Activated CD8-positive, alpha-beta T cell treated with anti-CD3 and anti-CD28 coated beads, Interleukin-2, amount 10 ng/mL, durations not matched to agents 7 days and 5 days (primary cell): ENCODE data around the gene GPD1. TPM values are rescaled to one million over a fixed set of nuclear protein-coding genes. Genes with fewer than 3 reads are reported as not detected.
A peak's percentile ranks its signal among the peaks of the same experiment; 100 is the strongest.

Experiments
- ATAC-seq: fragments of 150-1000 bp; cut with Tn5 transposase; one replicate; pipeline ENCODE4 v1.10.0; 2021; ENCODE audit warnings: moderate library complexity
- CTCF ChIA-PET: fragments of 350-600 bp; sonication (Branson Sonifier 250); formaldehyde crosslinking; loops from one replicate; lab custom pipeline; 2021; ENCODE audit warnings: antibody characterized with exemption; lab: Charles Lee
- POLR2A ChIA-PET: fragments of 350-600 bp; sonication (Branson Sonifier 250); formaldehyde crosslinking; loops from one replicate; lab custom pipeline; 2021; ENCODE audit warnings: antibody characterized with exemption; lab: Charles Lee
- DNase-seq: peaks from one replicate; pipeline ENCODE4 v3.0.0-alpha.2; 2020
- H3K27ac Mint-ChIP-seq: one replicate; pipeline ENCODE4 v1.8.0; 2021; ENCODE audit warnings: mild to moderate bottlenecking, mixed read lengths
- H3K27me3 Mint-ChIP-seq: one replicate; pipeline ENCODE4 v1.8.0; 2021; ENCODE audit warnings: low read depth, mixed read lengths
- H3K36me3 Mint-ChIP-seq: one replicate; pipeline ENCODE4 v1.8.0; 2021; ENCODE audit warnings: low read depth, mixed read lengths
- H3K4me1 Mint-ChIP-seq: one replicate; pipeline ENCODE4 v1.8.0; 2021; ENCODE audit warnings: low read depth, mixed read lengths
- H3K4me3 Mint-ChIP-seq: one replicate; pipeline ENCODE4 v1.8.0; 2021; ENCODE audit warnings: mild to moderate bottlenecking, mixed read lengths
- H3K9me3 Mint-ChIP-seq: one replicate; pipeline ENCODE4 v1.8.0; 2022; ENCODE audit warnings: mixed read lengths; ENCODE audit not compliant: insufficient read depth
- total RNA-seq, 2 experiments: library from RNA; stranded (reverse); gene quantifications; one replicate each; pipeline ENCODE4 v1.2.3, GENCODE V29; 2021

GPD1 gene
- total RNA-seq, 2 experiments from 2014 or later: 0.23 to 0.82 TPM

GRCh38 chr12:50110762-50111351, 7.0 kb downstream of the GPD1 start:
- no peaks in the 10 kb centered on the region for H3K9me3 Mint-ChIP-seq
- POLR2A ChIA-PET: interaction anchor here (0.8 to 4.0 kb wide), 8 partner anchors 11 to 172 kb away, joined by 3 to 44 read pairs (median 10); partner anchors contain the start of genes CERS5, LIMA1, RACGAP1 and SMARCD1
- H3K4me1 Mint-ChIP-seq: peaks cover 33% of the 10 kb centered on the region
- H3K27me3 Mint-ChIP-seq: no peaks in the 10 kb centered on the region
- H3K36me3 Mint-ChIP-seq: peaks cover 15% of the 10 kb centered on the region
- H3K27ac Mint-ChIP-seq: peak overlapping the region; percentile 99
- ATAC-seq (no peak), DNase-seq (no peak)
- CTCF ChIA-PET: interaction anchor here (0.7 to 7.0 kb wide), 52 partner anchors 8 to 918 kb away, joined by 3 to 144 read pairs (median 6); partner anchors contain the start of genes CERS5, FAM186A, GPD1 and LIMA1
- H3K4me3 Mint-ChIP-seq: peak overlapping the region; percentile 95

- Mint-ChIP-seq H3K36me3 (peaks cover 18% of the 10 kb centered on the region), H3K4me1 (peaks cover 34% of the 10 kb centered on the region), H3K9me3 (no peaks in the 10 kb centered on the region), H3K27ac (peak overlapping the region; percentile 99), H3K4me3 (peak overlapping the region; percentile 95), H3K27me3 (no peaks in the 10 kb centered on the region)
- POLR2A ChIA-PET: interaction anchor here (0.9 to 4.0 kb wide), 14 partner anchors 8 to 172 kb away, joined by 3 to 44 read pairs (median 6); partner anchors contain the start of genes CERS5, GPD1, LIMA1 and RACGAP1
- DNase-seq: no peak
- ATAC-seq: no peak
- CTCF ChIA-PET: interaction anchor here (0.6 to 7.0 kb wide), 54 partner anchors 9 to 918 kb away, joined by 3 to 144 read pairs (median 6); partner anchors contain the start of genes CERS5, DIP2B, FAM186A and GPD1
Measured at GRCh38 chr12:50111395-50111692, 7.5 kb downstream of the GPD1 start.

- ChIA-PET CTCF (interaction anchor here (0.6 to 7.0 kb wide), 61 partner anchors 10 to 971 kb away, joined by 3 to 144 read pairs (median 5); partner anchors contain the start of genes CERS5, CSRNP2, DIP2B and FAM186A), POLR2A (interaction anchor here (0.6 to 4.0 kb wide), 26 partner anchors 9 to 1703 kb away, joined by 3 to 44 read pairs (median 4); partner anchors contain the start of genes CERS5, GPD1, LIMA1 and RACGAP1)
- Mint-ChIP-seq H3K9me3 (no peaks in the 10 kb centered on the region), H3K4me3 (peak within 1 kb of the TSS; percentile 95), H3K36me3 (peaks cover 24% of the 10 kb centered on the region), H3K4me1 (peaks cover 39% of the 10 kb centered on the region), H3K27ac (peak within 1 kb of the TSS; percentile 99), H3K27me3 (no peaks in the 10 kb centered on the region)
- ATAC-seq (peak; percentile 91), DNase-seq (peak; percentile 99)
Measured at GRCh38 chr12:50111693-50112455, 8.1 kb downstream of the GPD1 start, which contains the start of gene COX14. Gene COX14 (plus strand): TSS chr12:50112236. CDS start chr12:50120044, 7,808 bp downstream.

GRCh38 chr12:50112456-50113218, 8.8 kb downstream of the GPD1 start:
- ChIA-PET POLR2A (interaction anchor here (0.6 to 4.0 kb wide), 26 partner anchors 9 to 1703 kb away, joined by 3 to 44 read pairs (median 4); partner anchors contain the start of genes CERS5, GPD1, LIMA1 and RACGAP1), CTCF (interaction anchor here (0.6 to 7.0 kb wide), 36 partner anchors 11 to 392 kb away, joined by 3 to 144 read pairs (median 14); partner anchors contain the start of genes CERS5, DIP2B, GPD1 and LIMA1)
- DNase-seq (no peak), ATAC-seq (no peak)
- Mint-ChIP-seq H3K27ac (peak overlapping the region; percentile 99), H3K27me3 (no peaks in the 10 kb centered on the region), H3K9me3 (no peaks in the 10 kb centered on the region), H3K4me3 (peak overlapping the region; percentile 95), H3K36me3 (peaks cover 28% of the 10 kb centered on the region), H3K4me1 (peaks cover 40% of the 10 kb centered on the region)

GRCh38 chr12:50117057-50117622, 13.3 kb downstream of the GPD1 start:
- CTCF ChIA-PET: interaction anchor here (0.8 to 3.2 kb wide), 3 partner anchors 15 to 150 kb away, joined by 3 to 15 read pairs (median 6); no protein-coding TSS in a partner anchor
- no peak for DNase-seq
- ATAC-seq: no peak
- Mint-ChIP-seq H3K36me3 (peaks cover 40% of the 10 kb centered on the region), H3K4me1 (peaks cover 26% of the 10 kb centered on the region), H3K9me3 (no peaks in the 10 kb centered on the region), H3K4me3 (no peak overlapping the region), H3K27ac (no peak overlapping the region), H3K27me3 (no peaks in the 10 kb centered on the region)
- POLR2A ChIA-PET: interaction anchor here (0.9 kb wide), 1 partner anchor 8 kb away, joined by 3 read pairs; no protein-coding TSS in a partner anchor

GRCh38 chr12:50119387-50119786, 15.6 kb downstream of the GPD1 start:
- Mint-ChIP-seq H3K4me3 (no peak overlapping the region), H3K27me3 (no peaks in the 10 kb centered on the region), H3K4me1 (peaks cover 14% of the 10 kb centered on the region), H3K9me3 (no peaks in the 10 kb centered on the region), H3K36me3 (peaks cover 44% of the 10 kb centered on the region), H3K27ac (no peak overlapping the region)
- DNase-seq (no peak), ATAC-seq (no peak)
- CTCF ChIA-PET: interaction anchor here (0.8 to 3.2 kb wide), 4 partner anchors 9 to 63 kb away, joined by 3 to 15 read pairs (median 4); no protein-coding TSS in a partner anchor
- POLR2A ChIA-PET: no interaction called here

GRCh38 chr12:50120521-50120920, 16.7 kb downstream of the GPD1 start:
- Mint-ChIP-seq H3K36me3 (peaks cover 40% of the 10 kb centered on the region), H3K4me1 (peaks cover 17% of the 10 kb centered on the region), H3K4me3 (no peak overlapping the region), H3K9me3 (no peaks in the 10 kb centered on the region), H3K27ac (no peak overlapping the region), H3K27me3 (no peaks in the 10 kb centered on the region)
- DNase-seq (no peak), ATAC-seq (no peak)
- POLR2A ChIA-PET: interaction anchor here (0.7 to 4.6 kb wide), 2 partner anchors 9 to 80 kb away, joined by 3 to 27 read pairs; partner anchors contain the start of gene COX14
- CTCF ChIA-PET: interaction anchor here (10.7 kb wide), 1 partner anchor 9 kb away, joined by 114 read pairs; the partner anchor contains the start of gene COX14

- Mint-ChIP-seq H3K27me3 (no peaks in the 10 kb centered on the region), H3K36me3 (peaks cover 40% of the 10 kb centered on the region)
- ATAC-seq: no peak
Measured at GRCh38 chr12:50120953-50121352, 17.1 kb downstream of the GPD1 start.

GRCh38 chr12:50121641-50122040, 17.8 kb downstream of the GPD1 start:
- H3K4me3 Mint-ChIP-seq: no peak overlapping the region
- peak overlapping the region; percentile 5 for H3K27ac Mint-ChIP-seq
- ChIA-PET POLR2A (interaction anchor here (4.6 kb wide), 1 partner anchor 10 kb away, joined by 27 read pairs; the partner anchor contains the start of gene COX14), CTCF (interaction anchor here (10.7 kb wide), 1 partner anchor 10 kb away, joined by 114 read pairs; the partner anchor contains the start of gene COX14)
- H3K4me1 Mint-ChIP-seq: peaks cover 14% of the 10 kb centered on the region
- H3K9me3 Mint-ChIP-seq: no peaks in the 10 kb centered on the region
- no peaks in the 10 kb centered on the region for H3K27me3 Mint-ChIP-seq
- peaks cover 34% of the 10 kb centered on the region for H3K36me3 Mint-ChIP-seq
- ATAC-seq: no peak
- DNase-seq: no peak

More at GRCh38 chr12:50120953-50121352, 17.1 kb downstream of the GPD1 start:
- ChIA-PET POLR2A (interaction anchor here (0.7 to 4.6 kb wide), 2 partner anchors 9 to 80 kb away, joined by 3 to 27 read pairs; partner anchors contain the start of gene COX14), CTCF (interaction anchor here (10.7 kb wide), 1 partner anchor 9 kb away, joined by 114 read pairs; the partner anchor contains the start of gene COX14)
- peaks cover 17% of the 10 kb centered on the region for H3K4me1 Mint-ChIP-seq
- no peak overlapping the region for H3K27ac Mint-ChIP-seq
- H3K4me3 Mint-ChIP-seq: no peak overlapping the region
- no peak for DNase-seq
- no peaks in the 10 kb centered on the region for H3K9me3 Mint-ChIP-seq

GRCh38 chr12:50123203-50123602, 19.4 kb downstream of the GPD1 start:
- H3K27ac Mint-ChIP-seq: no peak overlapping the region

More at GRCh38 chr12:50123203-50123602, 19.4 kb downstream of the GPD1 start:
- DNase-seq: no peak
- H3K36me3 Mint-ChIP-seq: peaks cover 36% of the 10 kb centered on the region
- POLR2A ChIA-PET: interaction anchor here (0.7 to 4.6 kb wide), 2 partner anchors 11 to 35 kb away, joined by 4 to 27 read pairs; partner anchors contain the start of gene COX14
- no peaks in the 10 kb centered on the region for H3K9me3 Mint-ChIP-seq
- no peak for ATAC-seq
- no peaks in the 10 kb centered on the region for H3K27me3 Mint-ChIP-seq
- CTCF ChIA-PET: interaction anchor here (1.2 to 10.7 kb wide), 2 partner anchors 11 to 52 kb away, joined by 3 to 114 read pairs; partner anchors contain the start of gene COX14
- H3K4me1 Mint-ChIP-seq: peaks cover 17% of the 10 kb centered on the region
- H3K4me3 Mint-ChIP-seq: no peak overlapping the region
